HepG2 (cell line): Measurements from ENCODE around the gene SGTB. TPM values are rescaled to one million over a fixed set of nuclear protein-coding genes. Genes with fewer than 3 reads are reported as not detected.

Source experiments
- ATRX ChIP-seq: sonication (generic); formaldehyde crosslinking; IDR thresholded peaks from 2 replicates; pipeline ENCODE4 v1.4.0; 2020; ENCODE audit warnings: missing genetic modification reagents, borderline replicate concordance
- HMGA1 ChIP-seq: sonication (generic); formaldehyde crosslinking; conservative IDR thresholded peaks from 2 replicates; pipeline ENCODE4 v1.4.0; 2020; ENCODE audit warnings: missing genetic modification reagents
- HNRNPH1 ChIP-seq: fragments of 200-400 bp; formaldehyde crosslinking; optimal IDR thresholded peaks from 2 replicates; pipeline ENCODE3; 2017; ENCODE audit warnings: mild to moderate bottlenecking, low read depth, low read length
- HNRNPLL ChIP-seq: fragments of 200-400 bp; formaldehyde crosslinking; IDR thresholded peaks from 2 replicates; pipeline ENCODE4 v1.6.1; 2017; ENCODE audit warnings: mild to moderate bottlenecking, low read depth, low read length; ENCODE audit not compliant: poor library complexity, severe bottlenecking
- ISL2 ChIP-seq: sonication (generic); formaldehyde crosslinking; IDR thresholded peaks from 2 replicates; pipeline ENCODE4 v1.5.0; 2020; ENCODE audit warnings: missing genetic modification reagents
- KLF9 ChIP-seq: IDR thresholded peaks from 2 replicates; pipeline ENCODE4 v1.6.1; 2016; ENCODE audit warnings: low read depth
- KMT2B ChIP-seq: IDR thresholded peaks from 2 replicates; pipeline ENCODE4 v1.6.1; 2016; ENCODE audit warnings: missing genetic modification reagents, missing compliant biosample characterization
- MTA1 ChIP-seq: sonication (generic); formaldehyde crosslinking; IDR thresholded peaks from 2 replicates; pipeline ENCODE4 v1.4.0; 2020; ENCODE audit warnings: missing genetic modification reagents, mild to moderate bottlenecking, borderline replicate concordance
- MYPOP ChIP-seq: sonication (generic); formaldehyde crosslinking; IDR thresholded peaks from 2 replicates; pipeline ENCODE4 v1.8.1; 2023; ENCODE audit warnings: mild to moderate bottlenecking, moderate library complexity, missing genetic modification reagents
- SRSF9 ChIP-seq: fragments of 200-400 bp; formaldehyde crosslinking; IDR thresholded peaks from 2 replicates; pipeline ENCODE4 v1.6.1; 2018; ENCODE audit warnings: borderline replicate concordance, mild to moderate bottlenecking, low read depth, low read length; ENCODE audit not compliant: insufficient read depth, poor library complexity, severe bottlenecking
- TFAP4 ChIP-seq: sonication (generic); IDR thresholded peaks from 2 replicates; pipeline ENCODE4 v1.6.1; 2016; ENCODE audit warnings: low read depth, borderline replicate concordance
- THAP9 ChIP-seq: sonication (generic); formaldehyde crosslinking; IDR thresholded peaks from 2 replicates; pipeline ENCODE4; 2020; ENCODE audit warnings: missing genetic modification reagents, mild to moderate bottlenecking, borderline replicate concordance
- TRIM24 ChIP-seq: sonication (generic); formaldehyde crosslinking; IDR thresholded peaks from 2 replicates; pipeline ENCODE4 v1.8.0; 2022; ENCODE audit warnings: mild to moderate bottlenecking, missing genetic modification reagents
- ZNF251 ChIP-seq: sonication (generic); formaldehyde crosslinking; IDR thresholded peaks from 2 replicates; pipeline ENCODE4 v1.9.0; 2021; ENCODE audit warnings: mild to moderate bottlenecking, missing genetic modification reagents
- ZNF280B ChIP-seq: sonication (generic); formaldehyde crosslinking; IDR thresholded peaks from 2 replicates; pipeline ENCODE4 v1.5.0; 2020; ENCODE audit warnings: missing genetic modification reagents, mild to moderate bottlenecking, borderline replicate concordance
- ZNF296 ChIP-seq: sonication (generic); formaldehyde crosslinking; conservative IDR thresholded peaks from 2 replicates; pipeline ENCODE4 v1.5.0; 2020; ENCODE audit warnings: mild to moderate bottlenecking, missing genetic modification reagents
- ZNF512 ChIP-seq: sonication (generic); formaldehyde crosslinking; IDR thresholded peaks from 2 replicates; pipeline ENCODE4 v1.4.0; 2020; ENCODE audit warnings: mild to moderate bottlenecking, missing genetic modification reagents
- ZNF629 ChIP-seq: sonication (generic); formaldehyde crosslinking; conservative IDR thresholded peaks from 2 replicates; pipeline ENCODE4 v1.5.0; 2020; ENCODE audit warnings: missing genetic modification reagents
- ZNF749 ChIP-seq: sonication (generic); formaldehyde crosslinking; IDR thresholded peaks from 2 replicates; pipeline ENCODE4 v1.8.0; 2022; ENCODE audit warnings: mild to moderate bottlenecking, missing genetic modification reagents, moderate library complexity, borderline replicate concordance
- ZNF891 ChIP-seq: sonication (generic); formaldehyde crosslinking; IDR thresholded peaks from 2 replicates; pipeline ENCODE4 v1.5.0; 2020; ENCODE audit warnings: mild to moderate bottlenecking, missing genetic modification reagents
- ZSCAN21 ChIP-seq: sonication (generic); formaldehyde crosslinking; IDR thresholded peaks from 2 replicates; pipeline ENCODE4 v1.8.0; 2022; ENCODE audit warnings: mild to moderate bottlenecking, missing genetic modification reagents, moderate library complexity, borderline replicate concordance
- ZSCAN25 ChIP-seq: sonication (generic); formaldehyde crosslinking; IDR thresholded peaks from 2 replicates; pipeline ENCODE4 v1.8.0; 2022; ENCODE audit warnings: mild to moderate bottlenecking, missing genetic modification reagents
- polyA plus RNA-seq, 8 experiments: library from polyadenylated mRNA; depleted of rRNA in 3 of 8; stranded (reverse) in 7 of 8; unstranded in 1 of 8; fragments of >200 nt; fragmentation: Illumina TruSeq in 4 of 8; extraction: Trizol in 4 of 8; gene quantifications; 2 replicates each; pipeline versions ENCODE4 v1.2.1 to v1.2.3, GENCODE V29; 2011 to 2016; ENCODE audit warnings: low read depth in 4 of 8, missing spikeins in 1 of 8, mixed read lengths in 1 of 8; ENCODE audit not compliant: insufficient read depth in 1 of 8
- total RNA-seq, 5 experiments: library from RNA; depleted of rRNA; stranded (reverse); fragments of >200 nt; fragmentation: Illumina TruSeq; extraction: Trizol; gene quantifications; 2 replicates each; pipeline ENCODE4 v1.2.3, GENCODE V29; 2016; ENCODE audit warnings: low read depth in 1 of 5

Gene SGTB
- total and polyA plus RNA-seq, 2 of the 13 experiments (the other 11 are each of a cell fraction or from before 2014, with no cell fraction given), result 5.2 to 11.2 TPM

- no peak for TF ChIP-seq TFAP4
- no peak for TF ChIP-seq ZNF280B
- TF ChIP-seq ZNF296 (CRISPR knock-in tag), result no peak
- no peak for TF ChIP-seq SRSF9
- no peak for TF ChIP-seq KLF9
- no peak for TF ChIP-seq ZSCAN21 (CRISPR knock-in tag)
- no peak for TF ChIP-seq ATRX (CRISPR knock-in tag)
- TF ChIP-seq HNRNPLL, result peak; percentile 95
- no peak for TF ChIP-seq HMGA1 (CRISPR knock-in tag)
- peak; percentile 13; the same call in 1 of the 2 replicates for TF ChIP-seq MYPOP (CRISPR knock-in tag)
- TF ChIP-seq ZNF251 (CRISPR knock-in tag), result no peak
- TF ChIP-seq MTA1 (CRISPR knock-in tag), result no peak
- TF ChIP-seq ZSCAN25 (CRISPR knock-in tag), result 0 out of 2 replicates have a peak, but pooled peaks have one; percentile 32
- TF ChIP-seq ZNF512 (CRISPR knock-in tag), result no peak
- no peak for TF ChIP-seq TRIM24 (CRISPR knock-in tag)
- peak; percentile 55; the same call in 1 of the 2 replicates for TF ChIP-seq THAP9 (CRISPR knock-in tag)
- TF ChIP-seq ZNF629 (CRISPR knock-in tag), result no peak
- TF ChIP-seq KMT2B (CRISPR knock-in tag), result no peak; the same call in 1 of the 2 replicates
- TF ChIP-seq HNRNPH1, result no peak
- TF ChIP-seq ZNF891 (CRISPR knock-in tag), result 0 out of 2 replicates have a peak, but pooled peaks have one; percentile 51
- no peak for TF ChIP-seq ISL2
- TF ChIP-seq ZNF749 (CRISPR knock-in tag), result no peak
These were observed 97.8 kb downstream of the SGTB start, which contains the start of gene TRIM23 (continued) for GRCh38 chr5:65624025-65624570.
